B cell (primary cell): Measurements from ENCODE around the gene MOB3B. TPM values are rescaled to one million over a fixed set of nuclear protein-coding genes. Genes with fewer than 3 reads are reported as not detected.

Experiments used
- ATAC-seq: fragments of 200-7000 bp; cut with Tn5 transposase; one replicate; pipeline ENCODE4 v1.10.0; 2021; ENCODE audit warnings: low read depth, mild to moderate bottlenecking, moderate number of reproducible peaks, moderate library complexity
- CTCF ChIA-PET: fragments of 350-600 bp; sonication (Branson Sonifier 250); formaldehyde crosslinking; loops from one replicate; lab custom pipeline; 2021; ENCODE audit warnings: antibody characterized with exemption, inconsistent platforms; lab: Charles Lee
- POLR2A ChIA-PET: fragments of 350-600 bp; sonication (Branson Sonifier 250); formaldehyde crosslinking; loops from one replicate; lab custom pipeline; 2021; ENCODE audit warnings: antibody characterized with exemption; lab: Charles Lee
- DNase-seq: peaks from one replicate; pipeline ENCODE4 v3.0.0; 2013
- H2AFZ ChIP-seq: 2 replicates; pipeline ENCODE4 v1.6.1; 2012; ENCODE audit warnings: mild to moderate bottlenecking, low read depth, low read length; ENCODE audit not compliant: insufficient read depth, poor library complexity, severe bottlenecking
- H3K27ac ChIP-seq, 2 donors: 1 replicate in 1 of 2; 2 replicates in 1 of 2; pipeline ENCODE4 v1.5.1; 2012 to 2013; ENCODE audit warnings: low read length in 2 of 2, mild to moderate bottlenecking in 2 of 2, moderate library complexity in 1 of 2
- H3K27me3 ChIP-seq, 4 experiments: fragments of 200-600 bp in 1 of 4; sonication (generic) in 1 of 4; replicated peaks in 1 of 4; 1 replicate in 2 of 4; 2 replicates in 2 of 4; pipeline versions ENCODE4 v1.6.1 to v1.7.0; 2013 to 2016; ENCODE audit warnings: low read length in 3 of 4, mild to moderate bottlenecking in 2 of 4, mixed read lengths in 1 of 4, moderate library complexity in 1 of 4; ENCODE audit not compliant: insufficient read depth in 4 of 4, control insufficient read depth in 3 of 4; ENCODE audit errors: control extremely low read depth in 1 of 4
- H3K36me3 ChIP-seq, 2 experiments: replicated peaks in 1 of 2; 1 replicate in 1 of 2; 2 replicates in 1 of 2; pipeline versions ENCODE4 v1.6.1 to v1.7.1; 2013; ENCODE audit warnings: low read length in 1 of 2; ENCODE audit not compliant: insufficient read depth in 2 of 2, control insufficient read depth in 1 of 2; ENCODE audit errors: control extremely low read depth in 1 of 2, extremely low read depth in 1 of 2
- H3K4me1 ChIP-seq, 2 donors: fragments of 200-600 bp in 1 of 2; sonication (generic) in 1 of 2; 1 replicate in 1 of 2; 2 replicates in 1 of 2; pipeline versions ENCODE4 v1.5.1 to v1.6.1; 2013 to 2017; ENCODE audit warnings: low read length in 2 of 2; ENCODE audit not compliant: control insufficient read depth in 2 of 2, insufficient read depth in 2 of 2
- H3K4me2 ChIP-seq: replicated peaks from 2 replicates; pipeline ENCODE3; 2012; ENCODE audit warnings: mild to moderate bottlenecking, low read depth, low read length; ENCODE audit not compliant: poor library complexity, severe bottlenecking
- H3K4me3 ChIP-seq, 5 experiments: fragments of 200-600 bp in 1 of 5; sonication (generic) in 1 of 5; 1 replicate in 3 of 5; 2 replicates in 2 of 5; pipeline versions ENCODE4 v1.5.1 to v1.7.0; 2011 to 2016; ENCODE audit warnings: low read length in 4 of 5, mild to moderate bottlenecking in 4 of 5, low read depth in 2 of 5, control low read depth in 1 of 5, moderate library complexity in 1 of 5; ENCODE audit not compliant: insufficient read depth in 1 of 5; ENCODE audit errors: control extremely low read depth in 1 of 5, extremely low read depth in 1 of 5
- H3K79me2 ChIP-seq: fragments of 200-600 bp; sonication (generic); one replicate; pipeline ENCODE4 v1.6.0; 2016; ENCODE audit warnings: low read length; ENCODE audit not compliant: control insufficient read depth, insufficient read depth
- H3K9ac ChIP-seq: fragments of 200-600 bp; sonication (generic); 2 replicates; pipeline ENCODE4 v1.6.1; 2017; ENCODE audit warnings: mild to moderate bottlenecking, low read length, moderate library complexity
- H3K9me3 ChIP-seq, 3 donors: one replicate each; pipeline versions ENCODE4 v1.6.1 to v1.7.1; 2013; ENCODE audit warnings: low read length in 2 of 3; ENCODE audit not compliant: control insufficient read depth in 2 of 3, insufficient read depth in 1 of 3; ENCODE audit errors: control extremely low read depth in 1 of 3
- H4K20me1 ChIP-seq: 2 replicates; pipeline ENCODE4 v1.6.0; 2012; ENCODE audit warnings: mild to moderate bottlenecking, low read length; ENCODE audit not compliant: insufficient read depth, control insufficient read depth, poor library complexity, severe bottlenecking
- H3K27ac Mint-ChIP-seq: one replicate; pipeline ENCODE4 v1.8.0; 2021; ENCODE audit warnings: mixed read lengths
- H3K27me3 Mint-ChIP-seq: one replicate; pipeline ENCODE4 v1.8.0; 2021; ENCODE audit warnings: mixed read lengths
- H3K4me1 Mint-ChIP-seq: one replicate; pipeline ENCODE4 v1.8.0; 2021; ENCODE audit warnings: mixed read lengths
- H3K4me3 Mint-ChIP-seq: one replicate; pipeline ENCODE4 v1.8.0; 2021; ENCODE audit warnings: mixed read lengths
- H3K9me3 Mint-ChIP-seq: one replicate; pipeline ENCODE4 v1.8.0; 2022; ENCODE audit warnings: mixed read lengths; ENCODE audit not compliant: insufficient read depth
- CTCF ChIP-seq: fragments of 200-600 bp; IDR thresholded peaks from one replicate; pipeline ENCODE4 v1.8.0; 2022; ENCODE audit warnings: antibody characterized with exemption, mild to moderate bottlenecking
- EZH2 ChIP-seq: IDR thresholded peaks from 2 replicates; pipeline ENCODE4 v1.6.1; 2012; ENCODE audit warnings: borderline replicate concordance, low read depth, mild to moderate bottlenecking, moderate library complexity, low read length; ENCODE audit not compliant: insufficient read depth, poor library complexity, severe bottlenecking
- WGBS: methylation state at CpG from one replicate; pipeline ENCODE4 v1.1.5; 2013; ENCODE audit warnings: missing lambda C conversion rate; ENCODE audit not compliant: insufficient coverage; 5-methylcytosine and 5-hydroxymethylcytosine counted together
- intact Hi-C: fragments of 100-400 bp; cut with micrococcal nuclease; formaldehyde crosslinking; loops from one replicate; pipeline ENCODE4 v1.10.0; 2022
- polyA plus RNA-seq: library from polyadenylated mRNA; depleted of rRNA; stranded (reverse); fragments of >200 nt; gene quantifications from 2 replicates; pipeline ENCODE4 v1.2.3, GENCODE V29; 2012
- total RNA-seq, 2 donors: library from RNA; stranded (reverse); fragments of 120-200 nt in 1 of 2; gene quantifications; 1 replicate in 1 of 2; 2 replicates in 1 of 2; pipeline versions ENCODE4 v1.2.3 to v1.2.4, GENCODE V29; 2013 to 2022

Gene MOB3B
- total and polyA plus RNA-seq, 2 donors (not counting 1 experiment from before 2014, with no cell fraction given): 7.3 to 7.9 TPM

DNA sequence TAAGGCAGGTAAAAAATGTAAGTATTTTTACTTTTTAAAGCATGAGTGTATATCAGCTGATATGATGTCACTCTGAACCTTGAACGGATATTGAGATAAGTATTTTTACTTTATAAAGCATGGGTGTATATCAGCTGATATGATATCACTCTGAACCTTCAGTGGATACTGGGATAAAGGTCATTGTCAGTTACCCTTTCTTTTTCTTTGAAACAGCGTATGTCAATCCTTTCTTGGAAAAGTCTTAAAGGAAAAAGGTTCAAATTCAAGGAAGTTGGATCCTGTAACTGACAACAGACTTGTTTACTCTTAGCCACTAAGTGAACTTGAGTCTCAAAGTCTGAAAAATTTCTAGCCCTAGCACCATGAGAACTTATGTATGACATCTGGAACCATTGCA is 67.2 kb downstream of the MOB3B start:
- WGBS: no CpG with 5 or more reads among the region's 2 CpGs
- peaks cover 0 to 7% (median 0%) of the 10 kb centered on the region in 3 donors for H3K9me3 ChIP-seq
- H3K27ac Mint-ChIP-seq: no peak overlapping the region
- H3K4me3 Mint-ChIP-seq: no peak overlapping the region
- no peak overlapping the region for H3K27ac ChIP-seq
- intact Hi-C loops: loop anchor here (5.0 kb wide), 2 partner anchors 110 to 130 kb away; no protein-coding TSS in a partner anchor
- peaks cover 63% of the 10 kb centered on the region for H3K4me1 Mint-ChIP-seq
- ChIA-PET CTCF (interaction anchor here (1.0 to 2.6 kb wide), 4 partner anchors 12 to 71 kb away, joined by 3 to 18 read pairs (median 8); partner anchors contain the start of gene MOB3B), POLR2A (no interaction called here)
- DNase-seq (no peak), ATAC-seq (no peak)
- no peak overlapping the region for H3K9ac ChIP-seq
- no peak overlapping the region for H3K4me3 ChIP-seq
- H2AFZ ChIP-seq: no peak overlapping the region
- no peaks in the 10 kb centered on the region for H4K20me1 ChIP-seq
- no peaks in the 10 kb centered on the region for H3K27me3 Mint-ChIP-seq
- H3K9me3 Mint-ChIP-seq: peaks cover 2% of the 10 kb centered on the region
- TF ChIP-seq CTCF (no peak), EZH2 (no peak)
- no peak overlapping the region for H3K4me2 ChIP-seq
- no peaks in the 10 kb centered on the region for H3K36me3 ChIP-seq
- H3K27me3 ChIP-seq: no peaks in the 10 kb centered on the region
- peaks cover 34 to 48% of the 10 kb centered on the region in 2 donors for H3K4me1 ChIP-seq
- H3K79me2 ChIP-seq: peaks cover 50% of the 10 kb centered on the region

DNA sequence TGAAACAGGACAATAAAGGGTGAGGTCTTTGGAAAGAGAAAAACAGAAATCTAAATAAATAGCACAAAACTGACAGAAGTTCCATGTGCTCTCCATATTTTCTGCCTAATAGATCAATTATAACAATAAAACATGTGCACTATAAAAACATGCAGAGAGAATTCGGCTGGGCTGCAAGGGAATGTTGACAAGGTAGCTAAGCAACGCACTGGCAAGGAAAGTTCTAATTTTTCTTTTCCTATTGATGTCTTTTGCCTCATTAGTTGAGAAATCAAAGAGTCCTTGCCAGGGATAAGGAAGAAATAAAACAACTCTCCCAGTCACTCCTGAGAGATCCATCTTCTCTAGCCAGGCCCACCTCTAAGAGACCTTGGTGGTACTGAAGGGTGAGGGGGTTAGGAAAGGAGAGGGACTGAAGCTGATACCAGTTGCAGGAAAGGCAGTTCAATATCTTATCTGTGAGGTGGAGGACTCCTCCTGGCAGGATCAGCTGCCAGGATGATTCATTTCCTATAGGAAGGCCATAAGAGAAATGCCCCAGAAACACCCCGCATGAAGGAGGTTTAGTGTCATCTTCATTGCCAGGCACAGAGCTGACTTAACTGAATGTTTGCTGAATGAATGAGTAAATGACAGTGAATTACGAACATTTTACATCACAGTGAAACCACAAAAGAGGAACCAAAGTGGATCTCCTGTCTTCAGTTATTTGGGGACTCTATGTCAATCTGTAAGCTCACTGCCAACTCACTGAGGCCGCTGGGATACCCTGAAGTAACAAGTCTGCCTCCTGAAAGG is 69.2 kb downstream of the MOB3B start:
- H2AFZ ChIP-seq: no peak overlapping the region
- no peak for TF ChIP-seq EZH2
- no peak for TF ChIP-seq CTCF
- intact Hi-C loops: loop anchor here (1.0 to 5.0 kb wide), 6 partner anchors 18 to 128 kb away; partner anchors contain the start of gene MOB3B
- ChIA-PET CTCF (interaction anchor here (0.6 to 2.6 kb wide), 16 partner anchors 9 to 128 kb away, joined by 3 to 18 read pairs (median 5); partner anchors contain the start of gene MOB3B), POLR2A (interaction anchor here (0.6 to 1.4 kb wide), 5 partner anchors 12 to 25 kb away, joined by 3 to 8 read pairs (median 4); no protein-coding TSS in a partner anchor)
- H3K27me3 ChIP-seq: no peaks in the 10 kb centered on the region
- peak overlapping the region; percentile 42 for H3K4me2 ChIP-seq
- H3K9ac ChIP-seq: no peak overlapping the region
- 0% methylated on average over 1 of the region's 5 CpGs for WGBS
- Mint-ChIP-seq H3K27me3 (no peaks in the 10 kb centered on the region), H3K4me1 (peaks cover 55% of the 10 kb centered on the region), H3K4me3 (peak overlapping the region; percentile 65), H3K9me3 (peaks cover 2% of the 10 kb centered on the region), H3K27ac (peak overlapping the region; percentile 80)
- no peak overlapping the region for H3K4me3 ChIP-seq
- H4K20me1 ChIP-seq: no peaks in the 10 kb centered on the region
- H3K36me3 ChIP-seq: peaks cover 0 to 2% of the 10 kb centered on the region in 2 experiments
- ATAC-seq (peak; percentile 93), DNase-seq (peak; percentile 84)
- H3K4me1 ChIP-seq: peaks cover 31 to 41% of the 10 kb centered on the region in 2 donors
- peaks cover 58% of the 10 kb centered on the region for H3K79me2 ChIP-seq
- H3K9me3 ChIP-seq: peaks cover 0 to 3% (median 0%) of the 10 kb centered on the region in 3 donors
- peak overlapping the region in 1 of 2 donors; percentile 15 for H3K27ac ChIP-seq
